CD4-positive, alpha-beta T cell treated with Interleukin-4 for 4 hours (primary cell): Measurements from ENCODE around the gene MRPL16.

Experiments
- DNase-seq: peaks from one replicate; pipeline ENCODE4 v3.0.0-alpha.2; 2020

The MRPL16 gene

DNA sequence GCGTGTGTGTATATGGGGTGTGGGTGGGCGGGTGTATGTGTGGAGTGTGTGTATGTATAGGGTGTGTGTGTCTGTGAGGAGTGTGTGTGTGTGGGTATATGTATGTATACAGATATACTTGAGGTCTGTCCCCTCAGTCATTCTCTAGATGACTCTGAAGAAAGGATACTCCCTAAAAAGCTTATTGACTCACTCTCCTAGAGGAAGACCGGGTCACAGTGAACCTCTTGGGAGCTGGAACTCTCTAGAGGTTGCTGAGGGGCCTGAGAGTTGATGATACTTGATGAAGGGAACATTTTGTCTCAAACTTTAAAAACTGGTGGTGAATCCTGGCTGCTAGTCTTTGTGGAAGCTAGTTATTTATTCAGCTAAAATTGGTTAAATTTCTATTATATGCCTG is 40.3 kb downstream of the MRPL16 start:
- no peak for DNase-seq

DNA sequence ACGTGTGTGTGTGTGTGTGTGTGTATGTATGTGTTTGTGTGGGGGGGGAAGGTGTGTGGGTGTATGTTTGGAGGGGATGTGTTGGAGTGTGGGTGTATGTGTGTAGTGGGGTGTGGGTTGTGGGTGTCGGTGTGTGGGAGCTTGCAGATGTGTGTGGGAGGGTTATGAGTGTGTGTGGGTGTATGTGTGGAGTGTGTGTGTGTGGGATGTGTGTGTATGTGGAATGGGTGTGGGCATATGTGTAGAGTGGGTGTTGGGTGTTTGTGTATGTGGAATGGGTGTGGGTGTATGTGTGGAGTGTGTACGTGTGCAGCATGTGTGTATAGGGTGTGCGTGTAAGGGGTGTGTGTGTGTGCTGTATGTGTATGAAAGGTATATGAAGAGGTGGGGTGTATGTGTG is 40.8 kb downstream of the MRPL16 start:
- no peak for DNase-seq

GRCh38 chr11:59769111-59769510 is 41.5 kb downstream of the MRPL16 start:
- no peak for DNase-seq

GRCh38 chr11:59767225-59767611 is 43.4 kb downstream of the MRPL16 start:
- DNase-seq: peak; percentile 35

DNA sequence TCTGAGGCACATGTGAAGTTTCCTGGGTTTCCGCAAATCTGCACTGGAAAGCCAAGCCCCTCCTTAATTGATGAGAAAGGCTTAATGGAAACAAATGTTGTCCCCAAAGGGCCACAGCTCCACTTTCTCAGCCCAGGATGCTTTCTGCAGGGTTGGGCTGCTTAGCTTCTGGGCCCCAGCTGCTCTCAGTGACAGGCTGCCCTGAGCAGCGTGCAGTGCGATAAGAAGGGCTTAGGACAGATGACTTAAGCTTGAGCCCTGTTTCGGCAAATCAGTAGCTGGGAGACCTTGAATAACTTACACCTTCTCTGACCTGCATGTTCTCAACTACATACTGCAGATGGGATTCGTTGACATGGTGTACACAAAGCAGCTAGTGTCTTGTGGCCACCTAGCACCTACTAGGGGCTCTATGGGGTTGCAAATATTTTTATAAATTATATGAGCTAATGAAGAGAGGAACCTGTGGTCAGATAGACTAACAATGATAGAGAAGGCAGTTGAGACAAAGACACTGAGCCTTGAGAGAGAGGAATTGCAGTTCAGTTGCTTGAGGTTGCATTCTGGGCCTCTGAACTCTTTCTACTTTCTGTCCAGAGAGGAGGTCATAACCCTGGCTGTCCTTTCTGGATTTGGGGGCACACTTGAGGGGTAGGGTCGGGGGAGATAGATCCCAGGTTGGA is 43.9 kb downstream of the MRPL16 start:
- DNase-seq: no peak

- DNase-seq: no peak
Measured at GRCh38 chr11:59765068-59765735, 45.4 kb downstream of the MRPL16 start.

GRCh38 chr11:59761993-59762392 is 48.6 kb downstream of the MRPL16 start:
- no peak for DNase-seq

DNA sequence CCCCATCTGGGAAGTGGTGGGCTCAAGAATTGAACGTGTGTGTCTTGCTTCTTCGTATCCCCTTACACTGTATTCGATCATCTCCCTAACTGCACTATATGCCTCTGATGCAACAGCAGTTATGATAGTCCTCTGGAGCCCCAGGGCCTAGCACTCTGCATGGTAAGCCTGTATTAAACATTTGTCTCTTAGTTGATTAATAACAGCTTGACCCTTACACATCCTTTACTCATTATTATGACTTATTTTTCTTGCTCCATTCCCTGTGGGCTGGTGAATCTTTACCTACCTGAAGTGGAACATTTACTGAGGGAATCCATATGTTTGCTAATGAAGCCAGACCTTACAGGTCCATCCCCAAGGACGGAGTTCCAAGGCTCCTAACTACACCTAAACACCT is 49.8 kb downstream of the MRPL16 start:
- DNase-seq: no peak

GRCh38 chr11:59759900-59760299 is 50.7 kb downstream of the MRPL16 start:
- no peak for DNase-seq

- DNase-seq: no peak
Measured at GRCh38 chr11:59758401-59759037, 52.1 kb downstream of the MRPL16 start.

- DNase-seq: no peak
Measured at GRCh38 chr11:59756845-59757244, 53.7 kb downstream of the MRPL16 start.

DNA sequence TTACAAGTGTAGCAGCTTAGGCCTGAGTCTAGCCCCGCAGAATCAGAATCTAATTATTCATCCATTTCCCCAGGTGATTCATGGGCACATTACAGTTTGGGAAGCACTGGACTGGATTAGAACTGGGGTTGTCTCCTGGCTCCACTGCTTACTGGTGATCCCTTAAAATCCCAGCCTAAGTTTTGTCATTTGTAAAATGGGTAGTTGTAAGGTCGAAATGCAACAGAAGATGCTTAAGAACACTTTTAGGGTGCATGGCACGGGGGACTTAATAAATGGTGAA is 54.1 kb downstream of the MRPL16 start:
- DNase-seq: no peak
